WI38 (cell line): ENCODE data around the gene PCED1B.

Source experiments
- H3K4me3 ChIP-seq: 2 replicates; pipeline ENCODE4 v1.5.1; 2011; ENCODE audit warnings: low read depth, mild to moderate bottlenecking, control low read depth, low read length
- CTCF ChIP-seq: IDR thresholded peaks from 2 replicates; pipeline ENCODE4 v1.5.1; 2012; ENCODE audit warnings: low read depth, mild to moderate bottlenecking, control low read depth, low read length

Gene PCED1B

DNA sequence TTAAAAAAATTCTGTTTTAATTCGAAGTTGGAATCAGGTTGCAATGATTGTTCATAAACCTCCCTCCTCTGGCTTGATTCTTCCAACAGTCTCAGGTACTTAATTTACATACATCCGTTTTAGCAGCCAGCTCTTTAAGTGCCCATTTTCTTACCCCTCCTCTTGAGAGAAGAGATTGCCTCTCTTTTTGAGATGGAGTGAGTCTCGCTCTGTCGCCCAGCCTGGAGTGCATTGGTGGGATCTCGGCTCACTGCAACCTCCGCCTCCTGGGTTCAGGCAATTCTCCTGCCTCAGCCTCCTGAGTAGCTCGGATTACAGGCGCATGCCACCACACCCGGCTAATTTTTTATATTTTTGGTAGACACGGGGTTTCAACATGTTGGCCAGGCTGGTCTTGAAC, 146.8 kb downstream of the PCED1B start:
- no peak overlapping the region for H3K4me3 ChIP-seq
- TF ChIP-seq CTCF = no peak

GRCh38 chr12:47228802-47229201, 149.4 kb downstream of the PCED1B start:
- no peak overlapping the region for H3K4me3 ChIP-seq
- TF ChIP-seq CTCF = no peak

GRCh38 chr12:47231456-47231855, 152.0 kb downstream of the PCED1B start:
- no peak for TF ChIP-seq CTCF
- H3K4me3 ChIP-seq = no peak overlapping the region

GRCh38 chr12:47234576-47235141, 155.2 kb downstream of the PCED1B start:
- H3K4me3 ChIP-seq = no peak overlapping the region
- TF ChIP-seq CTCF = no peak

GRCh38 chr12:47235258-47236040, 156.0 kb downstream of the PCED1B start:
- H3K4me3 ChIP-seq = no peak overlapping the region
- no peak for TF ChIP-seq CTCF

DNA sequence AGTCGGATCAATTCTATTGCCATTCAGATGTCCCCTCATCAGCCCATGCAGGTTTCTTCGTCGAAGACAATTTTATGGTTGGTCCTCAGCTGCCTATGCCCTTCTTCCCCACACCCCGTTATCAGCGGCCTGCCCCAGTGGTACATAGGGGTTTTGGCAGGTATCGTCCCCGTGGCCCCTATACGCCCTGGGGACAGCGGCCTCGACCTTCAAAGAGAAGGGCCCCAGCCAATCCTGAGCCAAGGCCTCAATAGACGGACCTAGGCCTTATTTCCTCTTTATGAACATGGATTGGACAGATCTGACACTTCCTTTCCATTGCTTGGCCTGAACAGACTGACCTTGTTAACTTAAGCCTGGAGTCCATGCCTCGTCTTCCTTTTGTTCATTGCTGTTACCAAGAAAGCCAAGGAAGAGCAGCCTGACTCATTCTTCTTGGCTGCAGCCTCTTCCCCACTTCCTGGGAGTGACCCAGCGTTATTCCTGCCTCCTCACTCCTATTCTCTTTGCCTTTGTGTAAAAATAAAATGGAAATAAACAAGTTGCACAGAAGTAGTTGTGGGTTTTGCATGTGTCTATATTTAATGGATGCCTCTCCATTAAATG, 156.8 kb downstream of the PCED1B start:
- TF ChIP-seq CTCF = no peak
- no peak overlapping the region for H3K4me3 ChIP-seq

DNA sequence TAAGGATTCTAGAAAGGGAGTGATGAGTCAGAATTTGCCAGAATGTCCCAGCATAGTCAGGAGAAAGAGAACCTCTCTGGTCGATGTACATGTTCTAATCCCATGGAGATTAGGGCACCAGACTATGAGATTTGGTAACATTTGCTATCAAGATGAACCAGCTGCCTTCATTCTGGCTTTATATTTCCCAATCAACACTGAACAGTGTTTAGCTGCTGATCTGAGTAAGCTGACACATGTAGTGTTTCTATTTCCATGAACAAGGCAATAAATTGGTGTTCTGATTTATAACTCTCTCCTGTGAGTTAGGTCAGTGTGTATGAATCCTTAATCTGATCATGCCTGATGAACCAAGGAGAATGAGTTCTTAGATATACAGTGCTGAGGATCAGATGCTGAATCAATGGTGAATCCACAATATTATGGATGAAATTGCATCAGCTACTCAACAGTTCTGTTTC, 158.4 kb downstream of the PCED1B start:
- no peak overlapping the region for H3K4me3 ChIP-seq
- TF ChIP-seq CTCF = no peak
